ENCODE data around the gene EMX1.
A peak's percentile ranks its signal among the peaks of the same experiment; 100 is the strongest.

The EMX1 gene

DNA sequence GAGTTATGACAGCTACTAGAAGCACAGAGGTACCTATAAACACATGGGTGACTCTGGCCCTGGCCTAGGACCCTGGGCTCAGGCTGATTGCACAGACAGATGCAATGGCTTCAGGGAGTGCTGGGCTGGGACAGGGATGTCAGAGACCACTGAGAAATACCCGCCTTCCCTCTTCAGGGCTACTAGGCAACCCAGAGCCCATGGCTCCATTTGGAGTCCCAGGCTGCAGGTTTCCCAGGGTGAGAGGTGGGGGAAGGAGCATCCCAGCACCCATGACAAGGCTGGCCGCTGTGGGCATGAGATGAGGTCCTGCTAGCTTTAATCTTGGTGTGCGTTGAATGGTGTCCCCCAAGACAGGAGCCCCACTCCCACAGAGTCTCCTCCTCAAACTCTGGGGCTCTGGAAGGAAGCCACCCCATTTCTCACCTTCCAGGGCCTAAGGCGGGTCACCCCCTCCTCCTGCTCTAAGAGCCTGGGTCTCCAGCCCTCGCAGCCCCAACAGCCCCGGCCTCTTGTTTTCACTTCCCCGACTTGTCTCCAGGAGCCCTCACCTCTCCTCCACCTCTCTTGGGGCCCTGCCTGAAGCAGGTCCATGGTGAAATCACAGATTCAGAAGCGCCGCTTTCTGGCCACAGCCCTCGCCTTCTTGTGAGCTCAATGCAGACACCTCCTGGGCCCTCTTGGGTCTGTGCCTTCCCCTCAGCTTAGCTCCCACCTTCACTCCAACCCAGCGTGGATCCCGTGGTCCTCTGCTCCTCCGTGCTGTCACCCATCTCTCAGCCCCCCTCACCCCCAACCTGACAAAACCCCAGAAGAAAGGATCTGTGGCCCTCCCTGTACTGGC is 41.4 kb downstream of the EMX1 start:
- DNase-seq (ENCODE audit: low read depth, low spot score) = no peak

DNA sequence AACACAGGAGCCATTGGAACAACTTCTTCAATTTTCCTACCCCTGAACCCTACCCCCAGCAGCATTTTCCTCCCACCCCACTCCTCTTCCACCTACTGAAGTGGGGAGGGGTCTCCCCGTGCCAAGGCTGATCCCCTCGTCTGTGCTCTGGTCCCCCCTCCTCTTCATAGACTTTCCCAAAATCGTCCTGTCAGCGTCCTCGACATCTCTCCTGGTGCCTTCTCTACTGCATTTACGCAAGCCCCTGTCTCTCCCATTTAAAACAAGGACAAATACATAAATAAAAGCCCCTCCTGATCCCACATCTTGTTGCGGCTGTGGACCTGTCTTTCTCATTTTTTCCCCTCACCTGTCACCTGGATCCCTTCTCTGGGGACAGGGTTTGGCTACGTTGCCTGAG is 42.2 kb downstream of the EMX1 start:
- DNase-seq (ENCODE audit: low read depth, low spot score) = no peak

DNA sequence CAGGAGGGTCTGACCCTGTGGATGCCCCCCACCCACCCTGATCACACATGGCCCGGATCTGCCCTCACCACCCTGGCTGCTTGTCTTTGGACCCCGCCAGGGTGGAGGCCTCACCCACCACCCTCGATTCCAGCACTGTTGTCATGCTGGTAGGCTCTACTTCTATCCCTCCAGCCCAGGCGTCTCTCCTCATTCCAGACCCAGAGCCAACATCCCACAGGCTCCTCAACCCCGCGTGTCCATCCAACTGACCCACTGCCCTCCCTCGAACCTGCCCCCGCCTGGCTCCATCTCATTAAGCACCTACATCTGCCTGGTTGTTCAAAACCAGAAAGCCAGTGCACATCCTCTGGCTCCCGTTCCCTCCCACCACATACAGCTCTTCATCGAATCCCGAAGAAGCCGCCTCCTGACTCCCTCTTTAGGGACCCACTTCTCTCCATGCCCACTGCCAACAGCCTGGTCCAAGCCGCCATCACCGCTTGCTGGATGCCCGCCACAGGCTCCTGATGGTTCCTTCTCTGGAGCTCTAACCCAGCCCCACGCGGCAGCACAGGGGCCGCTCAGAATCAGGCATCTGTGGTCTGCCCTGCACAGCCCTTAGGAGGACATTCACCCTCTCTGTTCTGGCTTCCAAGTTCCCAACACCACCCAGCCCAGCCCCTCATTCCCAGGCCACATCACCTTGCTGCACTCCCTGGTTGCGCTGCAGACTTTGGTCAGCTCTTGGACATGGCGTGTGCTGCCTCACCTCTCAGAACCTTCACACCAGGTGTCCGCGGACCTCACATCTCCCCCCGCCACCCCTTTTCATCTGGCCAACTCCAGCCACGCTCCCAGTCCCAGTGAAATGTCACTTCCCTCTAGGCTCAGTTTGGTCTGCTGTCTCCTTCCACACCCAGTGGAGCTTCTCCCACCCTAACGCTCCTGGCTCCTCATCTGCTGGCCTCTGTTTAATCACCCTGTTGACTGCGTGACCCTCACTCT is 43.0 kb downstream of the EMX1 start:
- DNase-seq (ENCODE audit: low read depth, low spot score) = no peak

DNA sequence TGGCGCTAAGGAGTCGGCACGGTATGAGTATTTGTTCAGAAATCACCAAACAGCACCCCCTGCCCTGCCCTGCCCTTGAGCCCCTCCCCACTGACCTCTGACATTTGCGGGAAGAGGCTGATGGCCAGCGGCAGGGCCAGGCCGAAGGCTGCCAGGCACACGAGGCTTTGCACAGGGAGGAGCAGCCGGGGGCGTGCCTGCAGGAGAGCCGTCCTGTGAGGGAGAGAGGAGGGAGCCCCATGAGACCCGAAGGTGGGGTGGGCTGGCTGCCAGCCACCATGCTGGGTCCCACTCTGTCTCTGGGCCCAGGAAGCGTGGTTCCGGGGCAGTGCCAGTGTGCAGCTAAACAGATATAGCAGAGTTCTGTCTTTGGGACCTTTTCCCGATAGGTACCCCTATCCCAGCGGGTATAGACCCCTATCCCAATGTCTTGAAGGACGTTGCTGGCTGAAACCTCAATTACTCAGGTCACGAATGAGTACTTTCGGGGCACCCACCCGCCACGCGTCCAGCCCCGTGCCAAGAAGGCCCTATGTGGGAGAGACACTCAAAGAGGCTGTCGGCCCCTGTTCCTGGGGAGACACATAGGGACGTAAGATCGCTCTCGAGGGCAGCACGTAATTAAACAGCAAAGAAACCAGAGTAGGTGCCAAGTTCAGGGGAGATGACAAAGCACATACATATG is 43.9 kb downstream of the EMX1 start:
- no peak for DNase-seq (ENCODE audit: low read depth, low spot score)

DNA sequence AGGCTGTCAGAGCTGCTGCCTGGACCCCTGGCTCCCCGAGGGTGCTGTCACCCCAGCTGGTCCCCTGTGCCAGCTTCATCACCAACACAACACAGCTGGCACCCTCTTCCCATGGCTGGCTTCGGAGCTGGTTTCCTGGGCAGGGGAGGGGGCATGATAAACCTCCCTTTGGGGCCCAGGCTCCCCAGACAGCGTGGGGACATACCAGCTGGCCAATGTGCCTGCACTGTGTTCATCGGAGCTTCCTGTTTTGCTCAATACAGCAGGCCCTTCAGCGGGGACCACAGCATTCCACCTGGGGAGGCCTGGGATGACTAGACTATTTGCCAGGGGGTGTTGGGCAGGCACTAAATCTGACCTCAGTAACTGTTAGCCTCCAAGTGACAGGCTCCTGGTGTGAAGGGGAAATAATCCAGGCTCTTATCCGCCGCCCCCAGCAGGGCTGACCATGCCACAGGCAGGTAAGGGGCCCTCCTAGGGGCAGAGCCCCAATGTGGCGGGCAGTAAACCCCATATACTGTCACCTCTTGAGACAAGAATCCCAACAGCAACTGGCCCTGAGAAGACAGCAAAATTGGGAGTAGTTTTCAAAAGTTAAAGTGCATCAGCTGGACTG is 44.6 kb downstream of the EMX1 start:
- DNase-seq (ENCODE audit: low read depth, low spot score) = no peak

DNA sequence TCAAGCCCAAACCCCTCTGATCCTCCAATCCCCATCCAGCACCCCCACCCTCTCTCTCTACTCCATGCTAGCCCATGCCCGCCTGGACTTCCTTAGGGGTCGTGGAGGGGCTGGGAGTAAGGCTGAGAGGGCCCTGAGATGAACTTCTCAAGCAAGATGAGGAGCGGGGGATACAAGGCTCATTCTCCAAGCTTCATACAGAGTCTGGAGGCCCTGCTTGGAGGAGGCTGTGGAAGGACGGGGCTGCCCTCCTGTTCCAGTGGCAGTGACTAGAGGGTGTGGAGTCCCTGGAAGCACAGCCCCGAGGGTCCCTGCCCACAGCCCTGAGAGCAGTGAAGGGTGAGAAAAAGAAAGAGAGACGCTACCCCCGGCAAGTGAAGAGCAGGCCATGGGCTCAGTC is 45.6 kb downstream of the EMX1 start:
- DNase-seq (ENCODE audit: low read depth, low spot score) = no peak

DNA sequence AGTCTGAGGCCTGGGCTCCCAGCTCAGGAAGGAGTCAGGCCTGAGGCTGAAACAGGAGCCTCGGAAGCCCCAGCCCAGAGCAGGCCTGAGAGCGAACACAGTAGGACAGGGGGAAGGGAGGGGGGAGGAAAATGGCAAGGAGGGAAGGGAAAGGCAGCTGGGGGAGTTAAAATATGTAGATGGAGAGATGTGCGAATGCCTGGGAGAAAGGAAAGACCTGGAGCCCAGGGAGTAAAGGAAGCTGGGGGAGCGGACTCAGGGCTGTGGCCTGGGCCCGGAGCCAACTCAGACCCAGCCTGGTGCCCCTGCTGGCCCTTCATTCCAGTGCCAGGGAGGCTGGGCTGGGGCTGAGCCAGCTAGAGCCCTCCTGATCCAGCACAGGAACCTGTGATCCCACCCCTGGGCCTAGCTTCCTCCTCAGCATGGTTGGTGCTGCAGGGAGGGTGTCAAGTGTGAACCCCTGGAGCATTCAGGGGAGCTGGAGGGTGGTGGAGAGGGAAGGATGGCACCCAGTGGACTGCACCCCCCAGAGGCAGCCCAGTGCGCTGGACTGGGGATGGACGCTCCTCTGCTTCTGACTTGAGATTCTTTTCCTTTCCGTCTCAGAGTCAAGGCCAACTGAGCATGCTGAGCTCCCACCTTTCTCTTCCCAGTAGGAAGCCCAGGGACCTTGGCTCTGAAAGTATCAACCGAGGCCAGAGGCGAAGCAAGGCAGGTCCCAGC is 46.3 kb downstream of the EMX1 start:
- DNase-seq (ENCODE audit: low read depth, low spot score) = no peak

DNA sequence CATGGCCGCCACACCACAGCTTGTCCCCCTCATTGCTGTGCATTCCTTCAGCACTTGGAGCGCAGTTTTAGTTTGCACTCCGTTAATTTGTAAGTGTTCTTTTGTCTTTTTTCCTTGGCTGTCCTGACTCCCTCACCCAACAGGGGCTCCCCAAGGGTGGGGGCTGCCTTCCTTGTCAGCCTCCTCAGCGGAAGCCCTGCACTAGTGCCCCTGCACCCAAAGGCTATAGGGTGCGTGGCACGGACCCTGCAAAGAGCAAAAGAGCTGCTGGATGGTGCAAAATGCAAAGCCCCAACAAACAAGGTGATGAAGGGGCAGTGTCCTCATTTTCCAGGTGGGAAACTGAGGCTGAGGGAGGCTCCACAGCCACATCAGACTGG is 46.8 kb downstream of the EMX1 start:
- DNase-seq (ENCODE audit: low read depth, low spot score) = no peak

DNA sequence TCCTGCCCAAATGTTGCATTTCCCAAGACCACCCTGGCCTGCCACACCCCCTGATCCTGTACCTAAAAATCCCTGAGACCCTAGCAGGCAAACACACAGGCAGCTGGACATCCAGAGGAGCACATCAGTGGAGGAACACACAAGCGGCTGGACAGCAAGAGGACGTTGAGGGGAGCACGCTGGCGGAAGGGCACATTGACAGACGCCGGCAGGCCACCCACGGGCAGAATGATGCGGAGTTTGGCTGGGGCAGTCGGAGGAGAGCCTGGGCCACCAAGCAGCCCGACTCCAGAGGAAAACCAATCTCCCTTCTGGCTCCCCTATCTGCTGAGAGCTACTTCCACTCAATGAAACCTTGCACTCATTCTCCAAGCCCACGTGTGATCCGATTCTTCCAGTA is 47.7 kb downstream of the EMX1 start:
- no peak for DNase-seq (ENCODE audit: low read depth, low spot score)

DNA sequence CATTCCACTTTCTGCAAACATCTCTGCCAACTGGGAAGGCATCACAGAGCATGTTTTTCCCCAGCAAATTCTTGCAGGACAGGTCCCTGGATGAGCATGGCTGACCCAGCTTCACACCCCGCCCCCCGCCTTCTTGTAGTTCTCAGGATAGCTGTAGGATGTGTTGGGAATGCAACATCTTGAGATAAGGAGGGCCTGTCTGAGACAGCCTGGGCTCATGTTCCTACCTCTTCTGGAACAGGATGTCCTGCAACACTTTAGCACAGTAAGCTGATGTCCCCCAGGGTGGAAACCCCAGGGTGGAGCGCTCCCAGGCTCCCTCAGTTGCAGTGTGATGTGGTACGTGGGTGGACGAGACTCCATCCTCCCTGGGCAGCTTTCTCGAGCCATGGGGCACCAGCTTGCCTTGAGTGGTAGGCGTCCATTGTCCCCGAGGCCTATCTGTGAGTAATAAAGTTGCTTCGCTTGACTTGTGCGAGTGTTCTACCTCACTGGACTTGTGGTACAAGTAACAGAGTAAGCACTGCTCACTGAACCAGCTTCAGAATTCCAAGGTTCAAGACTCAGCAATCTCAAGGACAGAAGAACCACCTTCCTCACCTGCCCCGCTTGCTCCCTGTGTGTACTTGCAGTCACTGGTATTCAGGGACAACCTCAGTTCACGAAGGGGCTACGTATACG is 48.6 kb downstream of the EMX1 start:
- DNase-seq (ENCODE audit: low read depth, low spot score) = no peak

DNA sequence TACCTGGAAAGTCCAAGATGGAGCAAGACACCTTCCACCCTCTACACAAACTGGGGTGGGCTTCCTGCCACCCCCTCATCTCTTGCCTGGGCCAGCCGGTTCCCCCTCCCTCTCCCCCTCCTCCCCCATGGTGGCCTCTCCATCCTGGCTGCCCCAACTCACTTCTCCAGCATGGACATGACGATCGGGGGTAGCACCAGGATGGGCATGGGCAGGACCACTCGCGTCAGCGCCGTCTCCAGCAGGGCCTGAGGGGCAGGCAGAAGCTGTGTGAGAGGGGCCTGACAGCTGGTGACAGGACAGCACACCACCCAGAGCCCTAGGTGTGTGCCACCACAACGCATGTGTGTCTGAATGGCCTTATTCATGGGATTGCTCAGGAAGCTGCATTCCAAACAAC is 51.0 kb downstream of the EMX1 start:
- DNase-seq (ENCODE audit: low read depth, low spot score) = no peak

DNA sequence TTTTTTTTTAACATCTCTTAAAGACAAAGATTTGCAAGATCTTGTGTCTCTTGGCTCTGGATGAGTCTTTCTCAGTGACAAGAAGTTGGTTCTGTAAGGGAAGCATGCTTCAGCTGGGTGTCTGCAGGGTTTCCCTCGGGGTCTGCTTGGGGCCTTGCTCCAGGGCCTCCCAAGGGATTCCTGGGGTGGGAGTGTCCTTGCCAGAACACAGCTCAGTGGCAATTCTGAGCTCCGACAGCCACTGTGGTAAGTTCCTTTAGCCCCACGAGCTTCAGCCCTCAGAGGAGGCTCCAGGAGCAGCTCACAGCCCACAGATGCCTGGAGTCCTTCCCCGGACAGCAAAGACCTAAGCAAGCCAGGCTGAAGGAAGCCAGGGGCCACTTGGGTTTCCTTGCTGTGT is 52.4 kb downstream of the EMX1 start:
- DNase-seq (ENCODE audit: low read depth, low spot score) = no peak

DNA sequence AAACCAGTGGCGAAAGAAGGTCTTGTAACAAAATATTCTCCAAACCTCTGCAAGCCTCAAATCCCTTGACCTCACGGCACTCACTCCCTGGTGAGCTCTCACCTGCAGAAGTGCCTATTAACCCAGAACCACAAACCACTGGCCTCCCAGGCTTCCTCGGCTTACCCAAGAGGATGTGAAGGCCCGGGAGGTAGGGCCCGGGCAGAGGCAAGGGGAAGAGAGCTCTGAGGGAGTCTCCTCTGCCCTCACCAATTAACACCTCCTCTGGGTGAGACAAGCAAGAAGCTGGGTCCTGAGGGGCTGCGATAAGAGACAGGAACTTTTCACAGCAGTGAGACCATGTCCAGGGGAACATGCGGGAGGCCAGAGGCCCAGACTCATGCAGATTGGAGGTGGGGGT is 53.7 kb downstream of the EMX1 start:
- DNase-seq (ENCODE audit: low read depth, low spot score) = no peak

DNA sequence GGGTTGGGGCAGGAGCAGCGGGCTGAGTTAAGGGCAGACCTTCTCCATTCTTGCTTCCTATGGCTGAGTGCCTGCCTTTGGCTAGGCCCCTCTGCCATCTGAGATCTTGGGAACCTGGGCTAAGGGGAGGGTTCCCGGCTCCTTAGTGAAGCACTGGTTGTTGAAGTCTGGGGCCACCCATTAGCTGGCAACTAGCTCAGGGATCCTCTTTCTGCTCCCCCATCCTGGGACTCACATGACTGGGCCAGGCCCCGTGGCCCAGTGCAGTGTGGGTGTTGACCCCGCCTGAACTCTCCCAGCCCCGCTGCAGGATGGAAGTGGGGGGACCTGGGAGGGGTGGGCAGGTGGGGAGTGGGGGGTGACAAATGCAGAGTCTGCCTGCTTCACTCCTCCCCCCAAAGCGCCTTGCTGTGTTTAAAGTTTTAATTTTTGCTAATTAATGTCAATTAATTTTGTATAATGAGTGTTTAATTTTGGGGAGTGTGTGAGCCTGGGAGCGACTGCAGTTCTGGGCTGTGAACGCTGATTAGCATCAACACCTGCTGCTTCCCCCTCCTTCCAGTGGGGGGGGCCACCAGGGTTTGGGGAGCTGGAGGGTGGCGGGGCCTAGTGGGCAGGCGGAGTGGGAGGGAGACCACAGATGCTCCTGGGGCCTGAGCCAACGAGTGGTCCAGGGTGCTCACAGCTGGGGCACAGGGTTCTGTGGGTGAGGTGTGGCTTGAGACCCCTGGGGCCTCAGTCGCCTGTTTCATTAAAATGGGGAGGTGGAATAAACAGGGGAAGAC is 55.2 kb downstream of the EMX1 start:
- DNase-seq (ENCODE audit: low read depth, low spot score) = no peak

DNA sequence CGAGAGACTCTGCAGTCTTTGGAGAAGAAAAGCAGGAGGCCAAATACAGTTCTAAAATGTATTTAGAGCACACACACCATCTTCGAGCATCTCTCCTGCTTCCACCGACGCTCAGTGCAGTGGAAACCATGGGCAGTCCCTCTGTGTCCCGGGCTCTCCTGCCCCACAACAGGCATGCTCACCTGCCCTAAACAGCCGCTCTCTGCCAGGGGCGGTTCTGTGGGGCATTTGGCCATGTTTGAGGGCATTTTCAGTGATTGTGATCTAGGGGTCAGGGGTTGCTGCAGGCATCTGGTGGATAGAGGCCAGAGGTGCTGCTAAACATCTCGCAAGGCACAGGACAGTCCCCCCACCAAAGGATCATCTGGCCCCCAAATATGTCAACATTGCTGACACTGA is 55.8 kb downstream of the EMX1 start:
- DNase-seq (ENCODE audit: low read depth, low spot score) = no peak

DNA sequence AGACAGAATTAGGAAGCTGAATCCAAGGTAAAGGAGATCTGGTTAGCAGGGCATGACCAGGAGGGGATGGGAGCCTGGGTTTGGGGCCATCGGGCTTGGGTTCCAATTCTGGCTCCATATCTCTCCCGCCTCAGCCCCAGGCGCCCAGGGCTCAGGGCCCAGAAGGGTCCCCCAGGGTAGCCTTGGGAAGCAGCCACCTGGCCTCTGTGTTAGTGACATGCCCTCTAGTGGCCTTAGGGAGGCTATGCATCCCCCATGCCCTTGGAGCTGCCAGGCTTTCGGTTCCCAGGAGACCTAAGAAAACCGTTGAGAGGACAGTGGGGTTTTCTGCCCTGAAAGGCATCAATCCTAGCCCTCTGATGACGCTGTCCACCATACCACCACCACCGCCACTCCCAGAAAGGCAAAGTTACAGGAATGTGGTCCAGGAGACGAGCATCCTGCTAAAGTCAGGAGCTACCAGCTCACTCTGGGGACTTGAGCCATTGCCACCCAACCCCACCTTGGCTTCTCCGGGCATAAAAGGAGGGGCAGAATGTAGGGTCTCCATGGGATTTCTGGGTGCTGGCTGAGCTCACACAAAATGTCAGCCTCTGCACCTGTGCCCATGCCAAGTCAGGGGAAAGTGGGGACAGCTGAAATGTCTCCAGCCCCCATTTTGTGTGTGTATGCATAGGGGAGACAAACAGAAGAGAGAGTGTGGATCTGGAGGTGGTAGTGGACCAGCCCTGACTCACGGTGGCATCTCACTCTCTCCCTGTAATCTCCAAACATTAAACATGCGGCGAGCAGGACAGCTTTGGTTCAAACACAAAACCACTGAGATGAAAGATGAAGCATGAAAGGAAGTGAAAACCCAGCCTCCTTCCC is 56.5 kb downstream of the EMX1 start:
- DNase-seq (ENCODE audit: low read depth, low spot score) = peak; percentile 20

DNA sequence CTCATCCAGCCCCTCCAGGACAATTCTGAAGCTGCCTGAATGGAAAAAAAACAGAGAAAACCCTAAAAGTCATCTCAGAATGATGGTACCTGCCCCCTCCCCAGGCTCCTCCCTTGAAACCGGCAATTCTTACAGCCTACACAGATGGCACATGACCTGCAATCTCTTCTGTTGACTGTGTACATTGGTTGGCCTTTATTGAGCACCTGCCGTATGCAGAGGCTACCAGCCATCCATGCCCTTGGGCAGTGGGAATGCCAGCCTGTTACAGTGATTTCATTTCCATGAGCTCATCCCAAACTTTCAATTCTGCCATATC is 57.1 kb downstream of the EMX1 start:
- DNase-seq (ENCODE audit: low read depth, low spot score) = no peak

DNA sequence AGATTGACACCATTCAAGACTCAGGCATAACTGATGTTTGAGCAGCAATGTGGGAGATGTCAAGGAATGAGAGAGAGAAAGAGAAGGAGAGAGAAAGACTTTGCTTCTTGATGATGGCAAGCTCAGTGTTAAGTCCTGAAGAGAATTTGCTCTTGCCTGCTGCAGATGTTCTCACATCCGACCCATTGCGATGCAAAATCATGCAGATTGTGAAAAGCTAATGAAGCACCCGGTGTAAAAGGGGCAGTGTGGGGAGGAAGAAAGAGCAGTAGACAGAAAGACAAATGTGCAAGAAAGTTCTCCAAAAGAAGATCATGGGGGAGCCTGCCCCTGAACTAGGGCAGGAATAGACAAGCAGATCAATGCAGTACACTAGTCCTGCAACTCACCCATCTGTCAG is 57.7 kb downstream of the EMX1 start:
- DNase-seq (ENCODE audit: low read depth, low spot score) = no peak

DNA sequence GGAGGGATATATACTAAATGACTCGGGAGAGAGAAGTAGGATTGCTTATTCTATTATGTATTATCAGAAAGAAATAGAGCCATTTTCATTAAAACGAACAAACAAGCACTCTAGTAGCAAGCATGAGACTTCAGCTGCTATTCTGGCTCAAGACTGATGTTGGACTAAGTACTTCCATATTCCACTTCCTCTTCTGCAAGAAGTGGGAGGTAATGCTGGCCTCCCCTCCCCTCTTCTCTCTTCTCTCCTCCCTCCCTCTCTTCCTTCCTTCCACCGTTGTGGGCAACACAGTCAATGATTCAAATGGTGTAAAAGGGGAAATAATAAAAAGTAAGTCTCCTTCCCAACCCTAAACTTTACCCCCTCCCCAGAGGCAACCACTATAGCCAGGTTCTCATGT is 62.6 kb downstream of the EMX1 start:
- DNase-seq (ENCODE audit: low read depth, low spot score) = no peak
